Stimulated activated CD4-positive, alpha-beta T cell treated with anti-CD3 and anti-CD28 coated beads, Interleukin-15, amount 100 ng/mL, for 1 hour (primary cell): ENCODE data around the gene SLCO1A2.

Source experiments
- DNase-seq, 2 donors: peaks; one replicate each; pipeline ENCODE4 v3.0.0-alpha.2; 2020; ENCODE audit warnings: low read depth in 1 of 2, low spot score in 1 of 2

SLCO1A2 gene

DNA sequence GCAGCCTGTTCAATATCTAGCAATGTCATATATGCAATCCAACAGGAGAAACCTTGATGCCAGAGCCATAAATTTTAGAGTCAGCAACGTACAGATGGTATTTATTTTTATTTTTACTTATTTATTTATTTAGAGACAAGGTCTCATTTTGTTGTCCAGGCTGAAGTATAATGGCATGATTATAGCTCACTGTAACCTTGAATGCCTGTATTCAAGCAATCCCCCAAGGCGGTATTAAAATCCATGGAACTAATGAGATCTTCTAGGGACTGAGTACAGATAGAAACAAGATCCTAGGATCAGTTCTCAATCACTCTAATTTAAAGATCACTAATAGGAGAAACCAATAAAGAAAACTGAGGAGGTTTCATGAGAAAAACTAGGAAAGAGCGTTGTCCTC is 114.5 kb downstream of the SLCO1A2 start:
- DNase-seq = no peak

DNA sequence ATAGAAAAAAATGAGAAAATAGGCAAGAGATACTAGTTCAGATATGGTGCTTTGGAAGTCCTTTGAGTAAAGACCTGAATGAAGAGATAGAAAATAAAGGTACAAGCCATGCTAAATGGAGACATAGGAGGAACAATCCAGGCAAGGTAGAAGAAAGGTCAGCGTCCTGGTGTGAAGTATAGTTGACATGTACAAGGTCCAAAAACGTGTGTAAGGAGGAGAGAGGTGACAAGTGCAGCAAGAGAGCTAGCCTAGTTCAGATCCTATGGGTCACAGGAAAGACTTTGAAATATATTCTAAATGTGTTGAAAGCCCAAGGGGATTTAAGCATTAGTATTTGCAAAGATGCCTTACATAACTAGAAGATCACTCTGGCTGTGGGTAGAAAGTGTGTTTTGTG is 115.5 kb downstream of the SLCO1A2 start:
- DNase-seq = no peak
